Right renal pelvis (tissue), 4 donors: ENCODE measurements around the gene RGS10. TPM values are rescaled to one million over a fixed set of nuclear protein-coding genes. Genes with fewer than 3 reads are reported as not detected.
"Not testable (repeated sequence)": the region's sequence is repeated elsewhere in the genome, so short reads cannot be mapped to it uniquely, and the experiment has no call there.

ENCODE experiments used
- DNase-seq, 4 donors: peaks; one replicate each; pipeline ENCODE4 v3.0.0-alpha.2; 2013; ENCODE audit warnings: low read depth in 4 of 4, low spot score in 3 of 4, missing footprints in 1 of 4
- polyA plus RNA-seq, 4 donors: library from polyadenylated mRNA; unstranded; fragments of 120-200 nt; gene quantifications; one replicate each; pipeline ENCODE4 v1.2.1, GENCODE V29; 2013; ENCODE audit not compliant: insufficient read length in 4 of 4

The RGS10 gene
- polyA plus RNA-seq: 10 to 100 TPM; 33.3 to 40.7 (median 36.7) TPM

- DNase-seq: no peak
Measured at GRCh38 chr10:119542357-119542987, at the start of gene RGS10. Gene RGS10, minus strand, starts transcription at chr10:119542719. Its CDS starts 81 bp downstream, at chr10:119542638.

- DNase-seq: no peak
Measured at GRCh38 chr10:119588071-119588470, 45.6 kb upstream of the RGS10 start.

- no peak for DNase-seq
Measured at GRCh38 chr10:119578355-119578754, 35.8 kb upstream of the RGS10 start.

GRCh38 chr10:119575991-119576390 lies 33.5 kb upstream of the RGS10 start:
- DNase-seq: no peak

DNA sequence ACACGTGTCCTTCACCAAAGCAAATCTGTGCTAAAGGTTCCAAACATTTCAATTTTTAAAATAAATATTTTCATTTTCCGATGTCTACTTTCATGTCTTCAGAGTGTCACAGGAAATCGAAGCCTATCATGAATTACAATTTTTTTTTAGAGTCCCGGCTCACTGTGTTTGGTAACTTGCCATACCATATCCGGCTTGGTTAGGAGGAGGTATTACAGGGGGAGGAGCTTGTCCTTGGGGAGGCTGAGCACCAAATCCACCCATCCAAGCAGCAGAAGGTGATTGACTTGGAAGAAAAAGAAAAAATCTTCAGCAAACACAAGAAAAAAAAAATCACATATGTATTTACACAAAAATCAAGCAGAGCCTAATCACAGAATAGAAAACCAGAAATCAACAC lies 33.0 kb upstream of the RGS10 start:
- no peak for DNase-seq

- DNase-seq: no peak
Measured at GRCh38 chr10:119567978-119568377, 25.5 kb upstream of the RGS10 start.

DNA sequence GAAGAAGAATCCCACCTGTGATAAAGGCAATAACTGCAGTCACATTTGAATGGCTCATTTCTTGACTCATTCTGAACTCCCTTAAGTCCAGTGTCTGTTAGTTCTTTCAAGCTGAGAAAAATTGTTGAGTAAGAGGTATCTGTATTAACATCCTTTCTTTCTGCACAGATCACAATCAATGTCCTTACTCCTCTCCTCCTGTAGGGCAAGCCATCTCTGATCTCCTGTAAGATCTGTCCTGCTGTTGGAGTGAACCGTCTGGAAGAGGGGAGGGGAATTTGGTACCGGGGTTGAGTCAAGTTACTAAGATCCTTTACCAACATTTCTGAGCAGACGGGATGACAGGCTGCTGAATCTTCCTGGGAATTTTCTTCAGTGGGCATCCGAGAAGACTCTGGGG lies 19.6 kb upstream of the RGS10 start:
- no peak for DNase-seq

DNA sequence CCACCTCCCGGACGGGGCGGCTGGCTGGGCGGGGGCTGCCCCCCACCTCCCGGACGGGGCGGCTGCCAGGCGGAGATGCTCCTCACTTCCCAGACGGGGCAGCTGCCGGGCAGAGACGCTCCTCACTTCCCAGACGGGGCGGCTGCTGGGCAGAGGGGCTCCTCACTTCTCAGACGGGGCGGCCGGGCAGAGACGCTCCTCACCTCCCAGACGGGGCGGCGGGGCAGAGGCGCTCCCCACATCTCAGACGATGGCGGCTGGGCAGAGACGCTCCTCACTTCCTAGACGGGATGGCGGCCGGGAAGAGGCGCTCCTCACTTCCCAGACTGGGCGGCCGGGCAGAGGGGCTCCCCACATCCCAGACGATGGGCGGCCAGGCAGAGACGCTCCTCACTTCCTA lies 17.0 kb upstream of the RGS10 start:
- not testable (repeated sequence) for DNase-seq

DNA sequence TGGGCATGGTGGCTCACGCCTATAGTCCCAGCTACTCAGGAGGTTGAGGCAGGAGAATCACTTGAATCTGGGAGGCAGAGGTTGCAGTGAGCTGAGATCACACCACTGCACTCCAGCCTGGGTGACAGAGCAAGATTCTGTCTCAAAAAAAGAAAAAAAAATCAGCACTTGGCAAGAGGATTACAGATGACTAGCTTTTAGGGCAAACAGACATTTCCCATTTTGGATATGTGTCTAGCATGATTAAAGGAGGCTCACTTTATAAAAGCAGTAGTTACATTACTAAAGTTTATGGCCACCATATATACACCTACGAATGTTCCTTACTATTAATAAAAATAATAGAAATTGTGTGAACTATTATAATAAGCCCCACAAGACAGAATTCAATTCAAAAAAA lies 13.6 kb upstream of the RGS10 start:
- DNase-seq: not testable (repeated sequence)

DNA sequence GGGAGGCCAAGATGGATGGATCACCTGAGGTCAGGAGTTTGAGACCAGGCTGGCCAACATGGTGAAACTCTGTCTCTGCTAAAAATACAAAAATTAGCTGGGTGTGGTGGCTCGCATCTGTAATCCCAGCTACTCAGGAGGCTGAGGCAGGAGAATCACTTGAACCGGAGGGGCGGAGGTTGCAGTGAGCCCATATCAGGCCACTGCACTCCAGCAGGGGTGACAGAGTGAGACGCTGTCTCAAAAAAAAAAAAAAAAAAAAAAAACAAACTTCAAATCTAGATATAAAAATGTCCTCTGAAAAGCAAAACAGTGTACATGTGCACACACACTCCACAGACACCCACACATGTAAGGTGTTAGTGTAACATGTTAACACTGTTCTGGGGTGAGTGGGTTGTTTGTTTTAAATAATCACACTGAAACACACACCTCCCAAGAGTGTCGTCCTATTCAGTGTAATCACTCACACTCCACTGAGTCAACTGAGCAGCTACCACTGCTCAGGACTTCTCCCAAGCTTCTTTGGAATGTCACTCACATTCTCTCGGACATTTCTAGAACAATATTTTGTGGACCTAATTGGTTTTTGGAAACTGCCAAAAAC lies 12.8 kb upstream of the RGS10 start:
- DNase-seq: no peak

DNA sequence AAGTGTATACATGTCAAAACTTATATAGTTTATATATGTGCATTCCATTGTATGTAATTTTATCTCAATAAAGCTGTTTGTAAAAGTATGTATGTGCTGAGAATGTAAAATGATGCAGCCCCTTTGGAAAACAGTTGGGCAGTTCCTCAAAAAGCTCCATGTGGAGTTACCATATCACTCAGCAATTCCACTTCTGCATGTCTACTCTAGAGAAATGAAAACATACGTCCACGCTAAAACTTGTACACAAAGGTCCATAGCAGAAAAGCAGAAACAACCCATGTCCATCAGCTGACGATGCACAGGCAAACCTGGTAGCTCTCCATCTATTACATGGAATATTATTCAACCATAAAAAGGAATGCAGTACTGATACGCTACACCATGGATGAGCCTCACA lies 8.3 kb upstream of the RGS10 start:
- DNase-seq: no peak

DNA sequence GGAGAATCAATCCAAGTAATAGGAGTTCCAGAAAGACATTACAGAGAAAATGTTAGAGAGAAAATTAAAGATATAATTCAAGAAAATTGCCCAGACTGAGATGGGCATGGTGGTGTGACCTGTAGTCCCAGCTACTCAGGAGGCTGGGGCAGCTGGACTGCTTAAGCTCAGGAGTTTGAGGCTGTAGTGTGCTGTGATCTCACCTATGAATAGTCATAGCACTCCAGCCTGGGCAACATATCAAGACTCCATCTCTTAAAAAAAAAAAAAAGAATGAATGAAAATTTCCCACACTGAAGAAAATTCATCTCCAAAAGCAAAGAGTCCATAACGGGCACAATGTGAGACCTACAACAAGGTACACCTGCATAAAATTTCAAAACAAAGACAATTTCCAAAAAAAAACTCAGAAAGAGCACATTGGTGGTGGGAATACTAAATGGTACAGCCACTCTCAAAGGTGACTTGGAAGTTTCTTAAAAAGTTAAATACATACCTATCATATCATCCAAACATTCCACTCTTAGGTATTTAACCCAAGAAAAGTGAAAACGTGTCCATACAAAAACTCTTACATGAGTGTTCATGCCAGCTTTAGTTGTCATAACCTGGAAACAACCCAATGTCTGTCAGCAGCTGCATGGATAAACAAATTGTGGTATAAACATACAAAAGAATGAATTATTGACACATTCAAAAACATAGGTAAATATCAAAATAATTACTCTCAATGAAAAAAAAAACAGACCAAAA lies 6.9 kb upstream of the RGS10 start:
- DNase-seq: no peak

DNA sequence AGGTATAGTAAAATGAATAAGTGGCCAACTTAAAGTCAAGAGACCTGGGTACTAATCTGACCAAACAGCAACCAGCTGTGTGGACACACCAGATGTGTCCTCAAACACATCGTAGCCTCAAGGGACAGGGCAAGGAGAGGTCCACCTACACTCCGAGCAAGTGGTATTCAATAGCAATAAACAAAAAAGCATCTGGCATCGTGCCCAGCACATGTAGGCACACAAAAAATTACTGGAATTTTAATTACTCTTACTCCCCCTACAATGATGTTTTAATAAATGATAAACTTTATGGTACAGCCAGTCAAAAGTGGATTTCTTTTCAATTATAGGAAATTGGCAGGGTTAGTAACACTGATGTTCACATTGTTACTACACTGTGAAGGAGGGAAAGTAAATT lies 3.5 kb upstream of the RGS10 start:
- no peak for DNase-seq

DNA sequence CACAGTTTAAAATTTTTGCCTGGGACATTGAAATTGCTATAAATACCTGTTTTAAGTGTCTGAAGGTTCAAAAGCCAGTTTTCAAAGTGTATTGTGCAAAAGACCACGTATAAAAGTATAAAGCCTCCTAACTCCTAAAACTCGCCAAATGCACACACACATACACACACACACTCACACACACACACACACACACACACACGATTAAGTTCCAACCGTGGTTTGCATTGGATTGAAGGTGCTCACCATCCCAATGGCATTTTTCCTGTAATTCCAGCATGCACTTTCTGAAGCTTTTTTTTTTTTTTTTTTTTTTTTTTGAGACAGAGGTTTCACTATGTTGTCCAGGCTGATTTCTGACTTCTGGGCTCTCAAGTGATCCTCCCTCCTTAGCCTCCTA lies 2.8 kb upstream of the RGS10 start:
- DNase-seq: no peak

DNA sequence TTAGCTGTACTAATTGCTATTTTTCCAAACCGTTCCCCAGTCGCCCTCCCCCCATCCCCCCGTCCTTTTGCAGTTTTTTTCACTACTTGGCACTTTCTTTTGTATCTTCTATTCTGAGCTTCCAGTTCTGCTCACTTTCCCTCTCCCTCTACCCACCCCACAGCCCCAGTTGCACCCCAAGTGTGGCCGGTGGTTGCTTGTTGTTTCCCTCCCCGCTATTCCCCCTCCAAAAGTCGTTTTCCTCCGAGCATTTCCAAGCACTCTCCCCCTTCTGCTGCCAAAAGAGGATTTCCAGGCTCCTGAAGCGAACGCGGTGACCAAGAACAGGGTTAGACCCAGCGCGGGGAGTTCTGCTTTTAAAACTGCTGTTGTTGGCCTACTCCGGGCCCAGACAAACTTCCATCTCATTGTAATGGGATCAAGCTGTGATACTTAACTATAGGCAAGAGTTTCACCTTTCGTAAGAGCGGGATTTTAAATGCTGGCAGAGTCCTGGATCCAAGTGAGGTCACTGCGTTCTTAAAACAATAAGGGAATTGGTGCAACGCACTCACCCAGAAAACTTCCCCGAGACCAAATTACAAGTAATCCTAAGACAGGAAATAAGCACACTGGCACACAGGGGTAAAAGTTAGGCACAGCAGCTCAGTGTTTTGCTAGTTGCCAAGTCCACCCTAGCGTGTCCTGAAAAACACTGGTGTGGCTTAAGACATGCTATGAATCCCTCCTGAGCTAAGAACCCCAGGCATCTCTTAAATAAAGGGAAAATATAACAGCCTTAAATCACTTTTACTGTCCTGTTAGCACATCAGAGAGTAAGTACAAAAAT lies 1.5 kb upstream of the RGS10 start:
- DNase-seq: no peak

- DNase-seq: no peak
Measured at GRCh38 chr10:119542988-119543813, 682 bp upstream of the RGS10 start.

- no peak for DNase-seq
Measured at GRCh38 chr10:119541459-119542356, 811 bp downstream of the RGS10 start.

DNA sequence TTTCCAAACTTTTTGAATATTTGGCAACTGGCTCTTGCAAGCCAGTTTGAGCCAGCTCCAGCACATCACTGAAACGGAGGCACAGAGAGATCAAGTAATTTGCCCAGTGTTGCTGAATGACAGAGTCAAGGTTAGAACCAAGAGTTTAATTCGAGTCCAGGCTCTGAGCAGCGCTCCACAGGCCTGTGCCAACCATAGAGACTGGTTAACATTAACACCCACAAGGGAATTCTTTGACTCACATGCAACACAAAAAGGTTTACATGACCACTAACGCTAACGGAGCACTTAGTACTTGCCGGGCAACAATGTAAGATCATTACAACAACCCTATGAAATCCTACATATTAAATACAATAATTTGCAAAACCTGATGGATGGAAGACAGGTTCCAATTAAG lies 1.5 kb downstream of the RGS10 start:
- DNase-seq: no peak

- no peak for DNase-seq
Measured at GRCh38 chr10:119540038-119540437, 2.5 kb downstream of the RGS10 start.
